ENCODE results near the gene ITGAX.

DNA sequence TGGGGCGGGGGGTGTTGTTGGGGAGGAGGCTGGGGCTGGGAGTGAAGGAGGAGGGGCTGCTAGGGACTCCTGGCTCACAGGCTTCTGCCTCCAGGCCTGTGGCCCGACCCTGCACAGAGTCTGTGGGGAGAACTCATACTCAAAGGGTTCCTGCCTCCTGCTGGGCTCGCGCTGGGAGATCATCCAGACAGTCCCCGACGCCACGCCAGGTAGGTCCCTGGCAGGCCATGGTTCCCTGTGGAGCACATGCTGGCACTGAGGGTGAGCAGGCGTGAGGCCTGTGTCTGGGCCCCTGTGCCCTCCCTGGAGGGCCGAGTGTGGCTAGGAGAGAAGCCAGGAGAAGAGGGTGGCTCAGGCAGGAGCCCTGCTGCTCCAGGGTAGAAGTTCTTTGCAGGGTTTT lies 42.7 kb downstream of the ITGAX start:
- TF ChIP-seq, protein P1, sequence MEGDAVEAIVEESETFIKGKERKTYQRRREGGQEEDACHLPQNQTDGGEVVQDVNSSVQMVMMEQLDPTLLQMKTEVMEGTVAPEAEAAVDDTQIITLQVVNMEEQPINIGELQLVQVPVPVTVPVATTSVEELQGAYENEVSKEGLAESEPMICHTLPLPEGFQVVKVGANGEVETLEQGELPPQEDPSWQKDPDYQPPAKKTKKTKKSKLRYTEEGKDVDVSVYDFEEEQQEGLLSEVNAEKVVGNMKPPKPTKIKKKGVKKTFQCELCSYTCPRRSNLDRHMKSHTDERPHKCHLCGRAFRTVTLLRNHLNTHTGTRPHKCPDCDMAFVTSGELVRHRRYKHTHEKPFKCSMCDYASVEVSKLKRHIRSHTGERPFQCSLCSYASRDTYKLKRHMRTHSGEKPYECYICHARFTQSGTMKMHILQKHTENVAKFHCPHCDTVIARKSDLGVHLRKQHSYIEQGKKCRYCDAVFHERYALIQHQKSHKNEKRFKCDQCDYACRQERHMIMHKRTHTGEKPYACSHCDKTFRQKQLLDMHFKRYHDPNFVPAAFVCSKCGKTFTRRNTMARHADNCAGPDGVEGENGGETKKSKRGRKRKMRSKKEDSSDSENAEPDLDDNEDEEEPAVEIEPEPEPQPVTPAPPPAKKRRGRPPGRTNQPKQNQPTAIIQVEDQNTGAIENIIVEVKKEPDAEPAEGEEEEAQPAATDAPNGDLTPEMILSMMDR (IDR thresholded peaks at IDR 0.05), result no peak
- no peak for TF ChIP-seq EZH2 (IDR thresholded peaks at IDR 0.05; ENCODE audit: borderline replicate concordance, insufficient read depth, low read depth, low read length, poor library complexity, severe bottlenecking)
